HT-29 (cell line): ENCODE results near the gene ZMAT1. TPM values are rescaled to one million over a fixed set of nuclear protein-coding genes. Genes with fewer than 3 reads are reported as not detected.
A peak's percentile ranks its signal among the peaks of the same experiment; 100 is the strongest.
"Not testable (repeated sequence)": the region's sequence is repeated elsewhere in the genome, so short reads cannot be mapped to it uniquely, and the experiment has no call there.

Source experiments
- DNase-seq: peaks from one replicate; pipeline ENCODE4 v3.0.0-alpha.2; 2015; ENCODE audit warnings: low spot score
- small RNA-seq: library from RNA; depleted of rRNA; stranded (forward); fragments of <200 nt; gene quantifications from one replicate; pipeline ENCODE3, GENCODE V24; 2014
- total RNA-seq: library from RNA; depleted of rRNA; stranded (reverse); fragments of >200 nt; shearing (Covaris generic); gene quantifications from 2 replicates; pipeline ENCODE4 v1.2.3, GENCODE V29; 2014; rRNA removed

Gene ZMAT1
- 0.13 TPM in 1 of 2 replicates, not detected in the other for total RNA-seq

DNA sequence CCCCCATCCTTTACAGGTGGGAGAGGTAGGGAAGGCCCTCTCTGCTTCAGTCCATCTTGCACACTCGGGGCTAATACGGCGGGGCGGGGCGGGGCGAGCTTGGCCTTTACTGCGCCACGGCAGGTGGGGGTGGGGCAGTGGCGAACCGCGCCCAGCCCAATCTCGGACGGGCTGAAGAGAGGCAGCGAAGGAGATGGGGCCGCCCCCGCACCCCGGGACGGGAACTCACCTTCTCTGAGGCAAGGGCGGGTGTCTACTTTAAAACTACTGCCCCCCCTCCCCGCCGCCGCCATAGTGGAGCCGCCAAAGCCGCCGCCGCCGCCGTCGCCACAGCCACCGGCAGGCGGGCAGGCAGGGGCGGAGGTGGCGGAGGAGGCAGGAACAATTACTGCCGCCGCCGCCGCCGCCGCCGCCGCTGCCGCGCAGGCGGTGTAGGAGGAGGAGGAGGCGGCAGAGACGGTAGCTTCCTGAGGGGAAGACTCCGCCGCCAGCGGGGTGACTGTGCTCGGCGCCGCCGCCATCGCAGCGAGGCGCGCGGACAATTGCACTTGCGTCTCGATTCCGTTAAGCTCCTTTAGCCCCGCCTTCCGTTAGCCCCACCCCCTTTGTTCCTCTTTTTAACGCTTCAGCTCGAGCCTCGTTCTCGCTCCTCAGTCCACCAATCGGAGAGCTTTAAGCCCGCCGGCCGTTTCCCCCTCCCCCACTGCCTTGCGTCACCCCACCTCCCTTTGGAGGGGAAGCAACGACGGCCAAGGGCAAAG is at the start of gene ZMAT1:
Gene ZMAT1 (minus strand): TSS at position 540 of the 761 bp plus-strand sequence. CDS start 19 bp downstream, at position 521.
- DNase-seq: peak; percentile 48

GRCh38 chrX:101977106-101977505 is 45.3 kb upstream of the ZMAT1 start:
- DNase-seq: no peak

DNA sequence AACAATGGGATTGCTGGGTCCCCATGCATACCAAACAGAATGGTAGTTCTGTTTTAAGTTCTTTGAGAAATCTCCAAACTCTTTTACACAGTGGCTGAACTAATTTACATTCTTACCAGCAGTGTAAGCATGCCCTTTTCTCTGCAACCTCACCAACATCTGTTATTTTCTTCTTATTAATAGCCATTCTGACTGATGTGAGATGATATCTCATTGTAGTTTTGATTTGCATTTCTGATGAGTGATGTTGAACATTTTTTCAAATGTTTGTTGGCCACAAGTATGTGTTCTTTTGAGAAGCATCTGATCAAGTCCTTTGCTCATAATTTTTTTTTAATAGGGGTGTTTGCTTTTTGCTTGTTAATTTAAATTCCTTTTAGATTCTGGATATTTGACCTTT is 41.2 kb upstream of the ZMAT1 start:
- DNase-seq: no peak

DNA sequence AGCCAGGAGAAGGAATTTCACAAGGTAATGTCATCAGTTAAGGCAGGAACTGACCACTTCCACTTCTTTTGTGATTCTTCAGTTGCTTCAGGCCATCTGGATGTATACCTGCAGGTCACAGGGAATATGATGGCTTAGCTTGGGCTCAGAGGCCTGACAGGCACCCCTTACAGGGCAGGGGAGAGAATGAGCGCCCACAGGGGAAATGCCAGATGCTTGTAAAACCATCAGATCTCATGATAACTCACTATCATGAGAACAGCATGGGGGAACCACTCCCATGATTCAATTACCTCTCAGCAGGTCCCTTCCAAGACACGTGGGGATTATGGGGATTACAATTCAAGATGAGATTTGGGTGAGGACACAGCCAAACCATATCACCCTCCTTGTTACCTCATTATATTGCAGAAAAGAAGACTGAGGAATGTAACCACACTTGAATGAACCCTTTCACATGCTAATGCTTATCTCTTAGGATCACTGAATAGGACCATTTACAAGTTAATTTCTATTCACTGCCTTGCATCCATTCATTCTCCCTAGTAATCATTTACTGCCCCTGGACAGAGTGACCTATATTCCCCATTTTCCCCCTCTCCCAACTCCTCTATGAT is 33.2 kb upstream of the ZMAT1 start:
- not testable (repeated sequence) for DNase-seq

DNA sequence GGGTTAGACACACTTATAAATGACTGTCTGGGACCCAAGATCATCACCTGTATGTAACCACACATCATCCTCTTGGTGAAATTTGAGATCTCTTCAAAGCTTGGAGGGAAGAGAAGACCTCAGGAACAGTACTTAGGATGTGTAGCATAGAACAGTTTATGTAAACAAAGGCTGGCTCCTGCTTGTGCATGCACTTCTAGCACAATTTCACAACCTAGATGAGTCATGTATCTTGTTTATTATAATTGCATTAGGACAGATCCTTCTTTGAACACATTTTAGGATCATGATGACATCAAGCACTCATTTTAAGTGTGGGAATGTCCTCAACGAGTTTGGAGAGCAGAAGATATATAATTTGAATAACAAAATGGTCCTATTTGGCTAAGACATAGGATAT is 26.3 kb upstream of the ZMAT1 start:
- DNase-seq: no peak

- no peak for DNase-seq
Measured at GRCh38 chrX:101957174-101957573, 25.3 kb upstream of the ZMAT1 start.

- DNase-seq: no peak
Measured at GRCh38 chrX:101956556-101956955, 24.7 kb upstream of the ZMAT1 start.

- no peak for DNase-seq
Measured at GRCh38 chrX:101950581-101950980, 18.8 kb upstream of the ZMAT1 start.

- DNase-seq: no peak
Measured at GRCh38 chrX:101932249-101932570, 383 bp upstream of the ZMAT1 start.

DNA sequence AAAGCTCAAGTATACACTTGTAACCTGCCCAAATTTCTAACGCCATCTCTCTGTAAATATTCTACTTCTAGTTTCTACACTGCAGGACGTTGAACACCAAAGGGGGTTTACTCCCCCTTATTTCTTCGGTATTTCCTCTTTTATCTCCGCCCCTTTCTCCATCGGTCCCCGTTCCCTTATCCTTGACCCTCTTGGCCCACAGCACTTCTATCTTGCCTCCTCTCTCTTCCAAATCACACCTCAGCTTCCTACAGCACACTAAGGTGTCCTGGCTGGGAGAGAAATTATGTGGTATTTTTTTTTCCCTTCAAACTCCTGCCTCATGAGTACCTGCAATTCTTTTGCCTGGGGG is 715 bp downstream of the ZMAT1 start:
- no peak for DNase-seq

GRCh38 chrX:101925733-101926132 is 6.1 kb downstream of the ZMAT1 start:
- no peak for DNase-seq

DNA sequence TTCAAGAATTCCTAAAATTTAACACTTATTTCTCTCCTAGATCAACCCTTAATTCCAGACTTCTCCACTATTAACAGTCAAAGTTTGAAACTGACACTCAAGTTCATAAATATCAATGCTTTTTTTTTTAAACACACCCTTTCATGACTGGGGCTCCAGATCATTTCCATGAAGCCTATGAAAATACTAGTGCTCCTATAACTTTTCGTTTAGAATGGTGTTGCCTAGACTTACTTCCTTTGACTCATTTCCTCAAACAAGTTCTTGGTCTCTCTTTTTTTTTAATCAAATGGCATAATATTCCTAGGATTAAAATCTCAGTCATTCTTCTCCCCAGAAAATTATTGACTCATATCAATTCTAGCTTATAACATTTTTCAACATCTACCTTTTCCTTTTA is 13.1 kb downstream of the ZMAT1 start:
- DNase-seq: no peak

DNA sequence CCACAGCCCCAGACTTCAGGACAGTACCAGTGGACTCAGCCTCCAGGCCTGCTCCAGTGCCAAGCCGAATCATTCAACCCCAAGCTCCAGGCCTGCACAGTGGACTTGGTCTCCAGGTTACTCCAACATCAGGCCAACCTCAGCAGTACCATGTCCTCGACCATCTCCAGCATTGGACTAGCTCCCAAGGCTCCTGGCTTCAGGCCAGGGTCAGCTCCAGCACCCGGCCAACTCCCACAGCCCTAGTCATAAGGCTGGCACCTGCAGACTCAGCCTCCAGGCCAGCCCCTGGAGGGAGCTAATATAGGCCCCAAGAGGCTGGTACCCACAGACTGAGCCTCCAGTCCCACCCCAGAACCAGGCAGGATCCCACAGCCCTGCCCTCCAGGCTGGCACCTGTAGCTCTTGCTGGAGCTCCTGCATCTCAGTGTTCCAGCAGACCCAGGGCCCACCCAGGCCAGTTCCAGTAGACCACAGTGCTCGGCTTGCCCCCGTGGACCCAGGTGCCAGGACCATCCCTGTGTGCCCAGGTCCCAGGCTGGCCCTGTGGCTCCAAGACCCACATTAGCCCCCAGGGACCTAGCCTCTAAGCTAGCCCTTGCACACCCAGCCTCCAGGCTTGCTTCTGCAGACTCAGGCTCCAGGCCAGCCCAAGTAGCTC is 25.6 kb downstream of the ZMAT1 start:
- DNase-seq: no peak

GRCh38 chrX:101904996-101905395 is 26.8 kb downstream of the ZMAT1 start:
- DNase-seq: no peak

Small RNA genes lying within 50 kb of the gene (small RNA-seq; reads per million reads assigned to genes)
- not detected for gene RNU6-345P

Other genes starting within 250 kb of the ZMAT1 start
- not detected in 2 replicates for gene TCEAL2, start 193.7 kb upstream of the ZMAT1 start, total RNA-seq
- not detected in 2 replicates for gene TCEAL6, start 210.5 kb upstream of the ZMAT1 start, total RNA-seq
- gene BEX5, start 223.9 kb upstream of the ZMAT1 start, total RNA-seq: not detected in 2 replicates